ENCODE data around the gene SMIM45.
A peak's percentile ranks its signal among the peaks of the same experiment; 100 is the strongest.

SMIM45 gene

GRCh38 chr22:41951898-41952474 lies at the start of gene SMIM45:
Gene SMIM45 (plus strand): TSS chr22:41952150.
- DNase-seq (ENCODE audit: low spot score): no peak

DNA sequence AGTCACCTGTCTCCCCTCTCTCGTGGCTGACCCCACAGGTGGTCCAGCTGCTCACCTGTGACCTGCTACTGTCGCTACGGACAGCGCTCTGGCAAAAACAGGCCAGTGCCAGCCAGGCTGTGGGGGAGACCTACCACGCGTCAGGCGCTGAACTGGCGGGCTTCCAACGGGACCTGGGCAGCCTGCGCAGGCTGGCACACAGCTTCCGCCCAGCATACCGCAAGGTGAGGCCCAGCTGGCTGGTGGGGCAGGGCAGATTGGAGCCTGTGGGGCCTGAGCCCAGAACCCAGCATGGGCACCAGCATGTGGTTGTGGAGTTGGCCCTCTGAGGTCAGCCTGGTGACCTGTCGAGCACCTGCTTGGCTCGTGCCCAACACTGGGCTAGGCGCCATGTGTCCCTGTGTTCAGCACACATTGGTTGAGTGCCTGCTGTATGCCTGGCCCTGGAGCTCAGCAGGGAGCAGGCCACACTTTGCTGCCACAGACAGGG lies 49.0 kb upstream of the SMIM45 start:
- no peak for DNase-seq (ENCODE audit: low spot score)

- DNase-seq (ENCODE audit: low spot score): no peak
Measured at GRCh38 chr22:41904450-41905410, 47.2 kb upstream of the SMIM45 start.

DNA sequence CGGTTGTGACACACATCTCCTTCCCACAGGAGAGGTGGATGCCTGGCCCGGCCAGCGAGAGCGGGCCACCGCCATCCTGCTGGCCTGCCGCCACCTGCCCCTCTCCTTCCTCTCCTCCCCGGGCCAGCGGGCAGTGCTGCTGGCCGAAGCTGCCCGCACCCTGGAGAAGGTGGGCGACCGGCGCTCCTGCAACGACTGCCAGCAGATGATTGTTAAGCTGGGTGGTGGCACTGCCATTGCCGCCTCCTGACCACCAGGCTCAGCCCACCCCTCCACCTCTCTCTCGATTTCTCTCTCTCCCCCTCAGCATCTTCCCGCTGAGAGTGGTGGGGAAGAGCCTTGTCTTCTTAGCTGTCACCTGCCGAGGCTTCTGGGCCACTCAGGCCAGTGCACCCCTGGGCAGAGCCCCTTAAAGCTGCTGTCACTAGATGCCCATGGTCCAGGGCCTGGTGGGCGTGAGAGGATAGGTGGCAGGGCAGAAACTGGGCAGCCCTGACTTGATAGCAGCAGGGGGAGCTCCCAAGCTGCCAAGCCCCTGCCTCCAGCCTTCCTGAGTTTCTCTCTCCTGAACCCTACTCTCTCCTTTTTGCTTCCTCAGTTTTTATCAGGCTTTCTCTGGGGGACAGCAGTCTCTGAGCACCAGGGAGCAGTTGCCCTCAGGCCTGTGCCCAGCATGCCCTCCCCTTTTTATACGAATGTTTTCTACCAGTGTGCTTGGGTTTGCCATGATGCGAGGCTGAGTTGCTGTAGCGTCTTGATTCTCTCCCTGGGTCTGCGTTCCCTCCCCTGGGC lies 46.3 kb upstream of the SMIM45 start:
- no peak for DNase-seq (ENCODE audit: low spot score)

GRCh38 chr22:41906822-41907221 lies 45.1 kb upstream of the SMIM45 start:
- no peak for DNase-seq (ENCODE audit: low spot score)

DNA sequence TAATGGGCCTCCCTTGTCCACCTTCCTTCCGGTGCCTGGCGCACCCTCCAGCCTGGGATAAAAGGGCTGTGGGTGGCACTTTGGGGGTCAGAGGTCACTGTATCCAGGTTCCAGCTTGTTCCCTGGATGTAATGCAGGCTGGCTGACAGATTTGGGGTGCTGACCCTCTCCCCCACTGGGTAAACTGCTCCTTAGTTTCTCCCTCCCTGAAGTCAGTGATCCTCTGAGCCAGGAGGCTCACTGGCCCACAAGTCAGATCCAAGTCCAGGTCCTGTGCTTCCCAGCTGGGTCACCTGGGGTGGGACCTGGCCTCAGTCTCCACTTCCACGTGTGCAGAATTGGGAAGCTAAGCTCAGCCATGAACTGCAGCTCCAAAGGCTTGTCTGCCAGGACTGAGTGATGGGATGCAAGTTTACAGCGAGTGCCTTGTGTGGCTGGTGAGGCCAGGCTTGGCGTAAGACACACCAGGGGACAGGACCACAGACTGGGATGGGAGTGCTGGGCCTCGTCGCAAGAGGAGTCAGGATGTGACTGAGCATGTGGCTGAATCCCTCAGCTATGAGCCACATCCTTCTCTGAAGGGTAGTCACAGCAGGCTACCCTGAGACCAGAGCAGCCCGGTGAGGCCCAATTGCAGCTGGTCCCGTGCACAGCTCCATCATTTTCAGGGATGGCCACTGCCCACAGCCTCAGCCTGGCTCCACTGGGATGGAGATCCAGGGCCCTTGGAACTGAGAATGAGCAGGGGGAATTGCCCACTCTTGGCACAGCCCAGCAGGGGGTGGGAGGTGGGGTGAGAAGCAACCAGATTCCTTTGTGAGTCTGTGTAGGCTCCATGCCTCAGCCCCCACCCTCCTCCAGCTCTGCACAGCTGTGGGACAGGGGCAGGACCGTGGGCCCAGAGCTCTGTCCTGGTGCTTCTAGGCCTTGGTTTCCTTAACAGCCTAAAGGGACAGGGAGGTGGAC lies 44.2 kb upstream of the SMIM45 start:
- peak; percentile 49 for DNase-seq (ENCODE audit: low spot score)

DNA sequence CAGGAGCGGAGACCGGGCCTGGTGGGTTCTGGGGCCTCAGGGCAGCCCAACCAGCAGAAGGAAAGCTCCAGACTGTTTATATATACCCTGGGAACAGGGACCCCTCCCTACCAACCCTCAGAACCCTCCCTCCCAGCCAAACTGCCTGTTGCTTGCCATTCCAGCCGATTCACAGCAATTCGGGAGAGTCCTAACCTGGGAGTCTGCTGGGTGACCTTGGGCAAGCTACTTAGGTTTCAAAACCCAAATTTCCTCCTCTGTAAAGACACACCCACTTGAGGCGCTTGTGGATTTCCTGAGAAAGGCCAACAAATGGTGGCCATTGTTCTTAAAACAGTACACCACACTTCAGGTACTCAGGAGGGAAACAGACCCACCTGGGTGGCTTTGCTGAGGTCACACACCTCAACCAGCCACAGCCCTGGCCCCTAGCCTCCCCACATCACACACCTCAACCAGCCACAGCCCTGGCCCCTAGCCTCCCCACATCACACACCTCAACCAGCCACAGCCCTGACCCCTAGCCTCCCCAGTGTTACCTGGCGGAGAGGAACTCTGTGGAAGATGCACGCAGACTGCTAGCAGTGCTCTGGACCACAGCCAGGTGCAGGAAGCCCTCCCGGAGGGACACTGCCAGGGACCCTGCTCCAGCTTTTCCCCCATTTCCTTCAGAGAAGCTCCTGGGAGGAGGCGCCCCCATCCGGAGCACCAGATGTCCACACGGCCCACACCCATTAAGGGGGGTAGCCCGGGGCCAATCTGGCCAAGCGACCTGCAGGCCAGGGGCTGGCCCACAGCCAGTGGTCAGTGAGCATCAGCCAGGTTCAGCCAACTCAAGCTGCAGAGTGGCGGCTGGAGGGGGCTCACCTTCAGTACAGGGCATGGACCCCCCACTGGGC lies 43.3 kb upstream of the SMIM45 start:
- DNase-seq (ENCODE audit: low spot score): no peak

DNA sequence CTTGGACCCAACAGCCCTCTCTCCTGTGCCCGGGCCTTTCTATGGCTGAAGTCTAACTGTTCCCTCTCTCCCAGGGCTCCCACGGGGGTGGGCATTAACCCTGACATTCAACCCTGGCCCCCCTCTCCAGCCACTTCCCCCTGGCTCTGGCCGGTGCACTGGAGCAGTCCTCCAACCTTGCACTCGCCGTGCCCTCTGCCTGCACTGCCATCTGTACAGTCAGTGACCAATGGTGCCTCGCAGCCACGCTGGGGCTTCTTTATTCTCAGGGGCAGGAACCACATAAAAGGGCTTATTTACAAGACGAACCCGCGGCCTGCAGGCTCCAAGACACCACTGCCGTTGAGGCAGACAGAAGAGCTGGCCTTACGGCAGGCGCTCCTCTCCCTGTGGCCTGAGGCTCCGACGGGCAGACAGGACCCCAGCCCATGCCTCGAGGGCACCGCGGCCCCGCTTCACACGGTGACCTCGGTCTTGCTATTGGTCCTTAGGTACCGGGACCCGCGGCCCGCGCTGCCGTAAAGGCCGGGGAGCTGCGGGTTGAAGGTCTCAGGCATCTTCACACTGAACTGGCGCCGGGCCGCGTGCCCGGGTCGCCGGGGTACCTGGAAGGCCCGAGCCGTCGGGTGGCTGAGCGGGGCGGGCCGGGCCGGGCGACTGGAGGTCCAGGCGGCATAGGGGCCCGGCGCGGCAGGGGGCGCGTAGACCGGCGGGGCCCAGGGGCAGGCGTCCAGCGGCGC lies 42.5 kb upstream of the SMIM45 start:
- DNase-seq (ENCODE audit: low spot score): no peak

DNA sequence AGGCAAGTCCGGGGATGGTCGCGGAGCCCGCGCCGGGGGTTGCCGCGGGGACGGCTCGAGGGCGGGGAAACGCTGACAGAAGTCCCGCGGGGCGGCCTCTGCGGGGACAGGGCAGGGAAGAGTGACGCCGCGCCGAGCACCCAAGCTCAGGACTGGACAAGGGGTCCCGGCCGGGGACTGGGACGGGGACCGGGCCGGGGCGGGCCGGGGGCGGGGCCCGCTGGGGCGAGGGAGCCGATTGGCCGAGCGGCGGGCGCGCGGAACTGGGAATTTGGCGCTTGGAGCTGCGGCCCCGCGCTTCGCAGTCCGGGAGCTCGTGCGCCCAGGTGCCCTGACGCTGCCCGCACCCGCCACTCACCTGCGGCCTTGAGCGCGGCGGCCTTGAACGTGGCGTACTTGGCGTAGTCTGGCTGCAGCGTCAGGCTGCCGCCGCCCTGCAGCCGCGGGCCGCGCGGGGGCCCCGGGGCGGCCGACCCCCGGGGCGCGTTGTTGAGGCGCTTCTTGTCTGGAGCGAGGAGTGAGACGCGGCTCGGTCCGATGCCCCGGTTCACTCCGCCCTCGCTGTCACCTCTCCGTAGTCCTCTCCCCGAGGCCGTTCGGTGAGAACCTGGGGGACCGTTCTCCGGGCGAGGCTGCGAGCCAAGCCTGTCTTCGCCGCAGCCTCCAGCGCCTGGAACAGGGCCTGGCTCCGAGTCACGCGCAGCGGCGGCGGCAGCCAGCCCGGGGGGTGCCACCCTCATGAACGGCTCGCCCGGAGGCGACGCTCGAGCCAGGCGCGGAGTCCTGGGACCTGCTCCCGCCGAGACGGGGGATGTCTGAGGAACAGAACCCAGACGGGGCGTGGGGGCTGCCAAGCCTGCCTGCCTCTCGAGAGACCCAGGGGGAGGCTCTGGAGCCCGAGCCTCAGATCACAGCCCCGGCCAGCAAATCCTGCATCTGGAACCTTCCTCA lies 41.6 kb upstream of the SMIM45 start:
- DNase-seq (ENCODE audit: low spot score): no peak

DNA sequence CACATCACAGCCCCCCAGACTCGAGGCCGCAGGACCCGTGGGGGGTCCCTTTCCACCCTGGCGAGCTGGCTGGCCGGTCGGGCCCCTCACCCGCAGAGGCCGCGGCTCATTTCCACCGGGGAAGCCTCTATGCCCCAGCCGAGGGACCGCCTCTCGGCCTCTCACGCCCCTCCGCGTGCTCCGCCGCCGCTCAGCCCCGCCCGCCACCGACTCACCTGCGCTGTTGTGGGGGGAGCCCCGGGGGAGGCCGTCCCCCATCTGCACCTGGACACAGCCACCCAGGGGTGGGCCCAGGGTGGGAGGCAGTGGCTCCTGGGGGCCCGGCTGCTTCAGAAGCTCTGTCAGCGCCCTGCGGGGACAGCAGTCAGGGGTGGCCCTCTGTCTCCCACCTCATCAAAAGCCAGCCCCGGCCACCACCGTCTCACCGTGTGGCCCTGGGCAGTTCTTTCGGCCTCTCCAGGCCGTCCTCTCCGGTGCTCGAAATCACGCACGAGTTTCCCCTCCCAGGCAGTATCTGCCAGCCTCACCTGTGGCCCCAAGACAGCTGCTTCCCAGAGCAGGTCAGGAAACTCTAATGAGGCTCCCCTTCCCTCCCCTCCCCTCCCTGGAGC lies 40.8 kb upstream of the SMIM45 start:
- no peak for DNase-seq (ENCODE audit: low spot score)

- DNase-seq (ENCODE audit: low spot score): no peak
Measured at GRCh38 chr22:41912338-41913039, 39.5 kb upstream of the SMIM45 start.

- DNase-seq (ENCODE audit: low spot score): no peak
Measured at GRCh38 chr22:41913040-41913719, 38.8 kb upstream of the SMIM45 start.

DNA sequence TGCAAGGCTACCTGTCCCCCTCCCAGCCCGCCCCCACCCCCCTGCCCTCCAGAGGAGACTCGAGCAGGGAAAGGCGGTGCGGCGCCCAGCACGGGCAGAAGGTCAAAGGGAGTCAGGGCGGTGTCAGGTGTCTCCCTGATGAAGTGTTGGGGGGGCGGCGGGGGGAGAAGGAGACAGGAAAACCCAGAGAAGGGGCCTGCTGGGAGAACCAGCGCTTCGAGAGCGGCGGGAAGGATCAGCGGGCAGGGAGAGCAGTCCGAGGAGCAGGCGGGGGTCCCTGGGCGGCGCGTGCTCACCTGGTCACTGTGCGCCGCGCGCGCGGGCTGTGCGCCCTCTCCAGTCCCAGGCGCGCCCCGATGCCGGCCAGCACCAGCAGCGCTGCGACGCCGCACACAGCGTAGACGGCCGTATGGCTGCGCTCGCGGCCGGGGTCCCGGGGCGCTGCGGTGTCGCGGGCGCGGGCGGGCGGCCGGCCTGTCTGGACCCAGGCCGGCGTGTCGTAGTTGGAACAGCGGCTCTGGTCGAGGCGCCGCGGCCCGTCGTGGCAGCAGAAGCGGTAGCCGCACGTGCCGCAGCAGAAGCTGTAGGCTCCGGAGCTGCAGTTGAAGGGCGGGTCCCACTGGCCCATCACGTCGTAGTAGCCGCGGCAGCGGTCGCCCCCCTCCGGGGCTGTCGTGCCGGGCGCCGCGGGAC lies 38.0 kb upstream of the SMIM45 start:
- DNase-seq (ENCODE audit: low spot score): no peak

DNA sequence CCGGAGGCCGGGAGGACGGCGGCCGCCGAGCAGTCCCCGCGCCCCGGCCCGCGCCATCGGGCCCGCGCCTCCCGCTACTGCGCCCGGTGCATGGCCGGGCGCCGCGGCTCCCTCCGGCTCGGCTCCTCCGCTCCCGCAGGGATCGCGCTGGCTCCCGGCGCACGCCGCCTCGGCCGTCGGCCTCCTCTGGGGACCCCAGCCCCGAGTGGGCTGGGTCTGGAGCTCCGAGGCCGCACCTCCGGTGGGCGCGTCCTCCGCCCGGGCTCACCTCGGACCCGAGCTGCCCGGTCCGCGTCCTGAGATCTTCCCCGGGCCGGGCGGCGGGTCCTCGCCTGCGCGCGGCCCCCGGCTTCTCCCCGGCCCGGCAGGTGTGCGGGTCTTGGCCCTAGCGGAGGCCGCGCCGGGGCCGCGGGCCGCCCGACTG lies 37.3 kb upstream of the SMIM45 start:
- DNase-seq (ENCODE audit: low spot score): no peak

- no peak for DNase-seq (ENCODE audit: low spot score)
Measured at GRCh38 chr22:41915035-41915785, 36.7 kb upstream of the SMIM45 start, which contains the start of gene SHISA8. Gene SHISA8 (minus strand): TSS chr22:41915074. CDS start chr22:41914667, 407 bp downstream.

All from RKO (cell line).